ENCODE data around the gene TUBA4B. TPM values are rescaled to one million over a fixed set of nuclear protein-coding genes. Genes with fewer than 3 reads are reported as not detected.

TUBA4B gene
- total and polyA plus RNA-seq, 2 donors from 2014 or later = 0.98 to 15.4 TPM

- no peak for FAIRE-seq
- Histone ChIP-seq H3K27me3 (ENCODE audit: control insufficient read depth, insufficient read depth, low read length) (no peaks in the 10 kb centered on the region), H3K36me3 (ENCODE audit: control insufficient read depth in 2 of 3, insufficient read depth in 3 of 3, low read length in 3 of 3) (peaks cover 0 to 19% (median 10%) of the 10 kb centered on the region in 3 donors), H3K4me1 (ENCODE audit: control insufficient read depth in 2 of 3, insufficient read depth in 2 of 3, low read depth in 1 of 3, low read length in 3 of 3) (peaks cover 8 to 14% (median 9%) of the 10 kb centered on the region in 3 donors), H3K9me3 (ENCODE audit: control insufficient read depth in 2 of 3, insufficient read depth in 1 of 3, low read length in 3 of 3) (no peaks in the 10 kb centered on the region), H3K27ac (ENCODE audit: low read depth in 2 of 2, low read length in 2 of 2) (peak overlapping the region; percentile 96 to 97), H3K9ac (ENCODE audit: low read length in 3 of 3) (peak overlapping the region; percentile 92 to 100 (median 96)), H3K4me3 (ENCODE audit: low read length in 3 of 3) (peak overlapping the region; percentile 89 to 93 (median 92))
- intact Hi-C loops (cut with DNase I) = no loop called here
- peak in 1 of 5 donors; percentile 1 for DNase-seq
- TF ChIP-seq, protein P1, sequence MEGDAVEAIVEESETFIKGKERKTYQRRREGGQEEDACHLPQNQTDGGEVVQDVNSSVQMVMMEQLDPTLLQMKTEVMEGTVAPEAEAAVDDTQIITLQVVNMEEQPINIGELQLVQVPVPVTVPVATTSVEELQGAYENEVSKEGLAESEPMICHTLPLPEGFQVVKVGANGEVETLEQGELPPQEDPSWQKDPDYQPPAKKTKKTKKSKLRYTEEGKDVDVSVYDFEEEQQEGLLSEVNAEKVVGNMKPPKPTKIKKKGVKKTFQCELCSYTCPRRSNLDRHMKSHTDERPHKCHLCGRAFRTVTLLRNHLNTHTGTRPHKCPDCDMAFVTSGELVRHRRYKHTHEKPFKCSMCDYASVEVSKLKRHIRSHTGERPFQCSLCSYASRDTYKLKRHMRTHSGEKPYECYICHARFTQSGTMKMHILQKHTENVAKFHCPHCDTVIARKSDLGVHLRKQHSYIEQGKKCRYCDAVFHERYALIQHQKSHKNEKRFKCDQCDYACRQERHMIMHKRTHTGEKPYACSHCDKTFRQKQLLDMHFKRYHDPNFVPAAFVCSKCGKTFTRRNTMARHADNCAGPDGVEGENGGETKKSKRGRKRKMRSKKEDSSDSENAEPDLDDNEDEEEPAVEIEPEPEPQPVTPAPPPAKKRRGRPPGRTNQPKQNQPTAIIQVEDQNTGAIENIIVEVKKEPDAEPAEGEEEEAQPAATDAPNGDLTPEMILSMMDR (IDR thresholded peaks at IDR 0.05; ENCODE audit: borderline replicate concordance, extremely low read depth, insufficient read depth) = no peak
Observed at GRCh38 chr2:219205981-219206327, 47.1 kb upstream of the TUBA4B start.

DNA sequence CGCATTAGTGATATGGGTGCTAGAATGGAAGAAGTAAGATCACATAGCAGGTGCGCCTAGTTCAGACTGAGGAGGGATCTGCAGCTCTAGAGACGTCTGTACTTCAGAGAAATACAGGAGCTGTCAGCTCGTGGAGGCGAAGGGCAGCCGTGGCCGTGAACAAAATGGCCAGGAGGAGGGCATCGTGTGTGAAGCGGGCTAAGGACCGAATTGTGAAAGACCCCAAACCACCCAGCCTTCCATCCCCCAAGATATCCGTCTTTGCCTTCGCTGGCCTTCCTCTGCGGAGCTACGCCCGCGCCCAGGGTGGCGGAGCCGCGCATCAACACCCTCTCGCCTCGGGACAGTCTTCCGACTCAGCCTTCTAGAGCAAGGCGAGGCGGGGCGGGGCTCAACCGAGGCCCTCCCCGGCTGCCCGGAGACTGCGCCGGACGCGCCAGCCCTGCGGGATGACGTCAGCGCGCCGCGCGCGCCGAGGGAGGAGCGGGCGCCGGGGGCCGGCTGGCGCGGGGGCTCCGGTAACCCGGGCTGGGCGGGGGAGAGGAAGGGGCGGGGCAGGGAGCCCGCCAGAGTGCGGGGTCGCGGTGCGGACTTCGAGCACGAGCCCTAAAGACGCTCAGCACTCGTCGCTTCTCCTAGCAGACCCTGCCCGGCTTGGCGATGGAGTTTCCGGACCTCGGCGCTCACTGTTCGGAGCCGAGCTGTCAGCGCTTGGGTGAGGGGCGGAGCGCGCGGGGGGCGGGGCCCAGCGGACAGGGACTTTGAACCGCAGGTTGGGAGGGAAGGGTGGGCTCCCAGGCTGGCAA is 46.5 kb upstream of the TUBA4B start, which contains the start of gene ZFAND2B:
ZFAND2B (plus strand) TSS at position 455 of the 806 bp plus-strand sequence; CDS start at position 661, 206 bp downstream.
- intact Hi-C loops (cut with DNase I) = no loop called here
- FAIRE-seq (no peak), DNase-seq (peak; percentile 95 to 98 (median 98))
- Histone ChIP-seq H3K27ac (ENCODE audit: low read depth in 2 of 2, low read length in 2 of 2) (peak within 1 kb of the TSS; percentile 97 to 98), H3K4me3 (ENCODE audit: low read length in 3 of 3) (peak within 1 kb of the TSS; percentile 89 to 93 (median 92)), H3K9me3 (ENCODE audit: control insufficient read depth in 2 of 3, insufficient read depth in 1 of 3, low read length in 3 of 3) (no peaks in the 10 kb centered on the region), H3K4me1 (ENCODE audit: control insufficient read depth in 2 of 3, insufficient read depth in 2 of 3, low read depth in 1 of 3, low read length in 3 of 3) (peaks cover 8 to 14% (median 9%) of the 10 kb centered on the region in 3 donors), H3K9ac (ENCODE audit: low read length in 3 of 3) (peak within 1 kb of the TSS; percentile 92 to 100 (median 96)), H3K27me3 (ENCODE audit: control insufficient read depth, insufficient read depth, low read length) (no peaks in the 10 kb centered on the region), H3K36me3 (ENCODE audit: control insufficient read depth in 2 of 3, insufficient read depth in 3 of 3, low read length in 3 of 3) (peaks cover 0 to 19% (median 10%) of the 10 kb centered on the region in 3 donors)
- TF ChIP-seq, protein P1 (IDR thresholded peaks at IDR 0.05; ENCODE audit: borderline replicate concordance, extremely low read depth, insufficient read depth) = no peak

DNA sequence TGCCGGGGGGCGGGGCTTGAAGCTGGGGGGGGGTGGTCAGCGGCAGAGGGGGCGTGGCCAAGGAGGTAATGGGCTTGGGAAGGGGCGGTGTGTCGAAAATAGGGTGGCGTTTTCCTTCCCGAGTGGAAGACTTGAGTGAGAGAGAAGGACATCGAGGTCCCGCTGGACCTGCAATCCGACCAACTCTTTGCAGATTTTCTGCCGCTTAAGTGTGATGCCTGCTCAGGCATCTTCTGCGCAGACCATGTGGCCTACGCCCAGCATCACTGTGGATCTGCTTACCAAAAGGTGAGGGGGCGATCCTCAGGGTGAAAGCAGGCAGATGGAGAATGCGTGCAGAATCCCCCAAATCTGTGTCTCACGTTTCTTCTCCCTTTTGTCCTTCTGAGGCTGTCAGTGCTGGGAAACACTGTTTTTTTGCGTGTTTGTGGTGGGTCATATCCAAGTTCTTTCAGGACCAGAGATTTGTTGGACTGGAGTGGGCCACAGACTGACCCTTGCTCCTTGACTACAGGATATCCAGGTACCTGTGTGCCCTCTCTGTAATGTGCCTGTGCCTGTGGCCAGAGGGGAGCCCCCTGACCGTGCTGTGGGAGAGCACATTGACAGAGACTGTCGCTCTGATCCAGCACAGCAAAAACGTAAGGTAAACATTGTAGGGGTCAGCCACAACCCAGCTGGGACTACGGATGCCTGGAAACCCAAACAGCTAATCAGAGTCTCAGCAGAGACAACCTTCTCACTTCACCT is 45.7 kb upstream of the TUBA4B start:
- TF ChIP-seq, protein P1 (IDR thresholded peaks at IDR 0.05; ENCODE audit: borderline replicate concordance, extremely low read depth, insufficient read depth) = no peak
- no peaks in the 10 kb centered on the region for H3K27me3 ChIP-seq (ENCODE audit: control insufficient read depth, insufficient read depth, low read length)
- DNase-seq = peak in 3 of 5 donors; percentile 24 to 63 (median 56)
- no peaks in the 10 kb centered on the region for H3K9me3 ChIP-seq (ENCODE audit: control insufficient read depth in 2 of 3, insufficient read depth in 1 of 3, low read length in 3 of 3)
- peaks cover 8 to 14% (median 9%) of the 10 kb centered on the region in 3 donors for H3K4me1 ChIP-seq (ENCODE audit: control insufficient read depth in 2 of 3, insufficient read depth in 2 of 3, low read depth in 1 of 3, low read length in 3 of 3)
- H3K36me3 ChIP-seq (ENCODE audit: control insufficient read depth in 2 of 3, insufficient read depth in 3 of 3, low read length in 3 of 3) = peaks cover 0 to 19% (median 10%) of the 10 kb centered on the region in 3 donors
- intact Hi-C loops (cut with DNase I) = no loop called here
- no peak for FAIRE-seq
- peak overlapping the region; percentile 60 to 89 (median 74) for H3K4me3 ChIP-seq (ENCODE audit: low read length in 3 of 3)
- peak overlapping the region; percentile 97 to 98 for H3K27ac ChIP-seq (ENCODE audit: low read depth in 2 of 2, low read length in 2 of 2)
- peak overlapping the region; percentile 22 to 57 (median 26) for H3K9ac ChIP-seq (ENCODE audit: low read length in 3 of 3)

All from kidney (tissue), 14 donors.